Measurements from ENCODE around the gene PPBP.

The PPBP gene

GRCh38 chr4:74005528-74005927 lies 17.5 kb upstream of the PPBP start:
- TF ChIP-seq CTCF (IDR thresholded peaks at IDR 0.05; ENCODE audit: low read depth, low read length), result no peak
- H3K27me3 ChIP-seq, result peaks cover 4% of the 10 kb centered on the region
- no peaks in the 10 kb centered on the region for H3K4me1 ChIP-seq
- no peaks in the 10 kb centered on the region for H3K36me3 ChIP-seq
- no peak for DNase-seq
- no peaks in the 10 kb centered on the region for H3K9me3 ChIP-seq
- H3K4me3 ChIP-seq (ENCODE audit: low read depth, low read length), result no peak overlapping the region

GRCh38 chr4:74004668-74005067 lies 16.7 kb upstream of the PPBP start:
- Histone ChIP-seq H3K36me3 (no peaks in the 10 kb centered on the region), H3K9me3 (no peaks in the 10 kb centered on the region), H3K4me3 (ENCODE audit: low read depth, low read length) (no peak overlapping the region), H3K27me3 (peaks cover 4% of the 10 kb centered on the region), H3K4me1 (no peaks in the 10 kb centered on the region)
- TF ChIP-seq CTCF (IDR thresholded peaks at IDR 0.05; ENCODE audit: low read depth, low read length), result no peak
- DNase-seq, result no peak

- no peak for DNase-seq
- Histone ChIP-seq H3K4me3 (ENCODE audit: low read depth, low read length) (no peak overlapping the region), H3K36me3 (no peaks in the 10 kb centered on the region), H3K4me1 (no peaks in the 10 kb centered on the region), H3K9me3 (no peaks in the 10 kb centered on the region), H3K27me3 (peaks cover 25% of the 10 kb centered on the region)
- TF ChIP-seq CTCF (IDR thresholded peaks at IDR 0.05; ENCODE audit: low read depth, low read length), result no peak
These were observed 12.3 kb upstream of the PPBP start for GRCh38 chr4:74000301-74000700.

- TF ChIP-seq CTCF (IDR thresholded peaks at IDR 0.05; ENCODE audit: low read depth, low read length), result no peak
- Histone ChIP-seq H3K9me3 (no peaks in the 10 kb centered on the region), H3K36me3 (no peaks in the 10 kb centered on the region), H3K27me3 (peaks cover 31% of the 10 kb centered on the region), H3K4me1 (no peaks in the 10 kb centered on the region), H3K4me3 (ENCODE audit: low read depth, low read length) (no peak within 1 kb of the TSS)
- DNase-seq, result no peak
These were observed 10.3 kb upstream of the PPBP start, which contains the start of gene CXCL5 for GRCh38 chr4:73998040-73999011. Gene CXCL5 (minus strand): TSS chr4:73998677. CDS start chr4:73998581, 96 bp downstream.

GRCh38 chr4:73992050-73992449 lies 4.1 kb upstream of the PPBP start:
- no peak for DNase-seq
- H3K4me1 ChIP-seq, result no peaks in the 10 kb centered on the region
- no peak overlapping the region for H3K4me3 ChIP-seq (ENCODE audit: low read depth, low read length)
- no peak for TF ChIP-seq CTCF (IDR thresholded peaks at IDR 0.05; ENCODE audit: low read depth, low read length)
- H3K36me3 ChIP-seq, result no peaks in the 10 kb centered on the region
- H3K27me3 ChIP-seq, result peaks cover 9% of the 10 kb centered on the region
- no peaks in the 10 kb centered on the region for H3K9me3 ChIP-seq

- no peaks in the 10 kb centered on the region for H3K36me3 ChIP-seq
- TF ChIP-seq CTCF (IDR thresholded peaks at IDR 0.05; ENCODE audit: low read depth, low read length), result no peak
These were observed 3.7 kb upstream of the PPBP start for GRCh38 chr4:73991742-73992000.

More at GRCh38 chr4:73991742-73992000, 3.7 kb upstream of the PPBP start:
- Histone ChIP-seq H3K4me1 (no peaks in the 10 kb centered on the region), H3K9me3 (no peaks in the 10 kb centered on the region), H3K27me3 (peaks cover 7% of the 10 kb centered on the region; the same call in 1 of the 2 replicates), H3K4me3 (ENCODE audit: low read depth, low read length) (no peak overlapping the region)
- DNase-seq, result no peak

All from BE2C (cell line).